ENCODE measurements around the gene SHQ1. TPM values are rescaled to one million over a fixed set of nuclear protein-coding genes. Genes with fewer than 3 reads are reported as not detected.

SHQ1 gene
- total RNA-seq, 1 donor from 2014 or later = 22.0 TPM

DNA sequence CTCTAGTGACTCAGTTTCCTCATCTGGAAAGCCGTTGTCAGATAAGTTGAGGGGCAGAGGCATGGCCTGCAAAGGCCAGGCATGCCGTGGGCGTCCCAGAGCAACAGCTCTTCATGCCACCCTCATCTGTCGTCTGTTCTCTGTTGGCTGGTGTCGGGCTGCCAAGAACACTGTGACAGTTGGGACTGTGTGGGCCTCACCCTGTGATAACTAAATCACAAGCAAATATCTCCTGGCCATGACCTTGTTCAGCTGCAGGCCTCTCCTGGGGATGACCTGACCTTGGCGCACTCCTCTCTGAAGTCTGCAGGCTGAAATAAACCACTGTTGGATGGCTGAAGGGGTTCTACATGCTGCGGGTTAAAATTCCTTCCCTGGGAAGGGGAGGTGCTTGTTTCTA, 145.9 kb downstream of the SHQ1 start:
- Mint-ChIP-seq H3K4me1 (peaks cover 5% of the 10 kb centered on the region), H3K27ac (no peak overlapping the region), H3K36me3 (no peaks in the 10 kb centered on the region), H3K4me3 (no peak overlapping the region), H3K27me3 (ENCODE audit: low read depth) (no peaks in the 10 kb centered on the region), H3K9me3 (no peaks in the 10 kb centered on the region)
- TF ChIP-seq, protein P1, sequence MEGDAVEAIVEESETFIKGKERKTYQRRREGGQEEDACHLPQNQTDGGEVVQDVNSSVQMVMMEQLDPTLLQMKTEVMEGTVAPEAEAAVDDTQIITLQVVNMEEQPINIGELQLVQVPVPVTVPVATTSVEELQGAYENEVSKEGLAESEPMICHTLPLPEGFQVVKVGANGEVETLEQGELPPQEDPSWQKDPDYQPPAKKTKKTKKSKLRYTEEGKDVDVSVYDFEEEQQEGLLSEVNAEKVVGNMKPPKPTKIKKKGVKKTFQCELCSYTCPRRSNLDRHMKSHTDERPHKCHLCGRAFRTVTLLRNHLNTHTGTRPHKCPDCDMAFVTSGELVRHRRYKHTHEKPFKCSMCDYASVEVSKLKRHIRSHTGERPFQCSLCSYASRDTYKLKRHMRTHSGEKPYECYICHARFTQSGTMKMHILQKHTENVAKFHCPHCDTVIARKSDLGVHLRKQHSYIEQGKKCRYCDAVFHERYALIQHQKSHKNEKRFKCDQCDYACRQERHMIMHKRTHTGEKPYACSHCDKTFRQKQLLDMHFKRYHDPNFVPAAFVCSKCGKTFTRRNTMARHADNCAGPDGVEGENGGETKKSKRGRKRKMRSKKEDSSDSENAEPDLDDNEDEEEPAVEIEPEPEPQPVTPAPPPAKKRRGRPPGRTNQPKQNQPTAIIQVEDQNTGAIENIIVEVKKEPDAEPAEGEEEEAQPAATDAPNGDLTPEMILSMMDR (IDR thresholded peaks at IDR 0.05; ENCODE audit: unreplicated experiment) = no peak
- no peak for DNase-seq (ENCODE audit: low spot score in 2 of 2, unreplicated experiment in 2 of 2)

DNA sequence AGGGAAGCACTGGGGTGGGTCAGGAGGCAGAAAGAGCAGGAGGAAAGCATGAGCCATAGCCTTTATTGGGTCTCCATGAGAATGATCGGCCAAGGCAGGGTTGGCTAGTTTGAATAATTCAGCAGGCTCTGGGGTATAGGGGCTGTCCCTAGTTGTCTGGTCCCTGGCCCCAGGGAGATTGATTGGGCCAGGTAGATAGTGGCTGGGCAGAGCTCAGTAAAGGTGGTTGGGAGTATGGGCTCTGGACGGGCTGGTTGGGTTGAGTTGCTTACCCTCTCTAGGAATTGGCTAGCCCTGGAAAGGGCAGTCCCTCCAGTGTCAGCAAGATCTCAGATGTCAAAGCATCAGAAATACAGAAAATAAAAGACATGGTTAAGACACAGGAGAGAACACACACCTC, 148.1 kb downstream of the SHQ1 start:
- TF ChIP-seq, protein P1 (IDR thresholded peaks at IDR 0.05; ENCODE audit: unreplicated experiment) = no peak
- no peak overlapping the region for H3K27ac Mint-ChIP-seq
- no peaks in the 10 kb centered on the region for H3K9me3 Mint-ChIP-seq
- peaks cover 7% of the 10 kb centered on the region for H3K4me1 Mint-ChIP-seq
- no peaks in the 10 kb centered on the region for H3K27me3 Mint-ChIP-seq (ENCODE audit: low read depth)
- no peak for DNase-seq (ENCODE audit: low spot score in 2 of 2, unreplicated experiment in 2 of 2)
- H3K36me3 Mint-ChIP-seq = no peaks in the 10 kb centered on the region
- H3K4me3 Mint-ChIP-seq = no peak overlapping the region

DNA sequence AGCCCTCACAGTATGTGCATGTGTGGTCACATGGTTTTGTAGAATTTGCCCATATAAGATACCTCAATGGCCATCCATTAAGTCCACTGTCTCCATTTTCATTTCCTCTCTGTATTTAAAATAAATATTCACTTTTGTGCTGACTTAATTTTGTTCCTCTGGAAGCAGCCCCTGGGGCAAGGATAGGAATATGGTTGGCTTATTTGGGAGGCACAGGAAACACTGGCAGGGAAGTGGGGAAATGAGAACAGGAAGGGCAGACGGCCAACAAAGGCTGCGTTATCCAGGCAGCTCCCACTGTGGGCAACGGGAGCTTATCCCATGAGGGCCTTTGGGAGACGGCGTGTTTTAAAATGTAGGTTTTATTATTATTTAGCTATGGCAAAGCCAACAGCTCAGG, 148.6 kb downstream of the SHQ1 start:
- Mint-ChIP-seq H3K36me3 (no peaks in the 10 kb centered on the region), H3K4me3 (no peak overlapping the region), H3K4me1 (peaks cover 10% of the 10 kb centered on the region), H3K9me3 (no peaks in the 10 kb centered on the region), H3K27ac (no peak overlapping the region), H3K27me3 (ENCODE audit: low read depth) (no peaks in the 10 kb centered on the region)
- DNase-seq (ENCODE audit: low spot score in 2 of 2, unreplicated experiment in 2 of 2) = no peak
- TF ChIP-seq, protein P1 (IDR thresholded peaks at IDR 0.05; ENCODE audit: unreplicated experiment) = no peak

Other genes starting within 250 kb of the SHQ1 start
- gene GXYLT2, start 39.6 kb upstream of the SHQ1 start, total RNA-seq = 30.5 to 33.7 TPM (median 32.8 TPM) in 3 replicates
- 111 to 117 TPM (median 116 TPM) in 3 replicates for gene PPP4R2, start 148.4 kb upstream of the SHQ1 start, total RNA-seq
- 10.5 to 11.3 TPM (median 10.7 TPM) in 3 replicates for gene EBLN2, start 213.2 kb upstream of the SHQ1 start, total RNA-seq

Data from mesothelial cell of epicardium (in vitro differentiated cells).